GM23248 (cell line): ENCODE data around the gene IFNE.

ENCODE experiments used
- EZH2 ChIP-seq: fragments of 200-600 bp; sonication (generic); IDR thresholded peaks from 2 replicates; pipeline ENCODE4 v1.6.1; 2018; ENCODE audit warnings: antibody characterized with exemption, mild to moderate bottlenecking; ENCODE audit not compliant: insufficient read depth, poor library complexity, severe bottlenecking
- EZH2phosphoT487 ChIP-seq: fragments of 200-600 bp; sonication (generic); IDR thresholded peaks from 2 replicates; pipeline ENCODE4 v1.6.1; 2018; ENCODE audit warnings: antibody characterized with exemption, moderate library complexity, mild to moderate bottlenecking, low read depth; ENCODE audit not compliant: insufficient read depth

GRCh38 chr9:21455320-21455719 lies 26.8 kb downstream of the IFNE start:
- TF ChIP-seq EZH2phosphoT487 (no peak), EZH2 (no peak)
